OCI-LY1 (cell line): Measurements from ENCODE around the gene RERE.
A peak's percentile ranks its signal among the peaks of the same experiment; 100 is the strongest.

Source experiments
- H2AFZ ChIP-seq: fragments of 200-600 bp; sonication (generic), shearing (Covaris generic); 2 replicates; pipeline ENCODE4 v1.6.0; 2014; ENCODE audit warnings: antibody characterized with exemption, mild to moderate bottlenecking, low read length
- H3F3A ChIP-seq: fragments of 200-600 bp; sonication (generic), shearing (Covaris generic); 2 replicates; pipeline ENCODE4 v1.6.0; 2014; ENCODE audit warnings: mild to moderate bottlenecking, antibody characterized with exemption, low read length, moderate library complexity; ENCODE audit not compliant: insufficient read depth
- H3K27ac ChIP-seq: fragments of 200-600 bp; sonication (generic); 2 replicates; pipeline ENCODE4 v1.5.1; 2014; ENCODE audit warnings: low read length, mixed run types, mild to moderate bottlenecking, low read depth; ENCODE audit not compliant: poor library complexity, severe bottlenecking
- H3K27me3 ChIP-seq: fragments of 200-600 bp; sonication (generic); 2 replicates; pipeline ENCODE4 v1.6.0; 2014; ENCODE audit warnings: antibody characterized with exemption, mild to moderate bottlenecking, low read length, moderate library complexity; ENCODE audit not compliant: insufficient read depth
- H3K36me3 ChIP-seq: fragments of 200-600 bp; sonication (generic); 2 replicates; pipeline ENCODE4 v1.6.1; 2014; ENCODE audit warnings: mild to moderate bottlenecking, antibody characterized with exemption, low read length, moderate library complexity, mixed read lengths; ENCODE audit not compliant: insufficient read depth
- H3K4me1 ChIP-seq: fragments of 200-600 bp; sonication (generic); 2 replicates; pipeline ENCODE4 v1.5.1; 2014; ENCODE audit warnings: mild to moderate bottlenecking, low read length, moderate library complexity; ENCODE audit not compliant: insufficient read depth, severe bottlenecking
- H3K4me2 ChIP-seq: fragments of 200-600 bp; sonication (generic), shearing (Covaris generic); 2 replicates; pipeline ENCODE4 v1.6.1; 2014; ENCODE audit warnings: low read length
- H3K4me3 ChIP-seq: fragments of 200-600 bp; sonication (generic); 2 replicates; pipeline ENCODE4 v1.5.1; 2014; ENCODE audit warnings: low read length, low read depth, mild to moderate bottlenecking, mixed read lengths; ENCODE audit not compliant: poor library complexity, severe bottlenecking
- H3K79me2 ChIP-seq: fragments of 200-600 bp; shearing (Covaris generic); 2 replicates; pipeline ENCODE4 v1.6.1; 2016; ENCODE audit warnings: mixed run types, low read length, mixed read lengths; ENCODE audit not compliant: insufficient read depth
- H3K9ac ChIP-seq: fragments of 200-600 bp; sonication (generic), shearing (Covaris generic); 2 replicates; pipeline ENCODE4 v1.6.1; 2014; ENCODE audit warnings: mild to moderate bottlenecking, low read length, mixed read lengths
- H3K9me2 ChIP-seq: fragments of 200-600 bp; sonication (generic), shearing (Covaris generic); 2 replicates; pipeline ENCODE4 v1.6.1; 2014; ENCODE audit warnings: low read depth, mild to moderate bottlenecking, low read length, mixed read lengths
- H3K9me3 ChIP-seq: fragments of 200-600 bp; shearing (Covaris generic); 2 replicates; pipeline ENCODE4 v1.6.1; 2014; ENCODE audit warnings: low read length, mixed read lengths
- H4K20me1 ChIP-seq: fragments of 200-600 bp; sonication (generic), shearing (Covaris generic); 2 replicates; pipeline ENCODE4 v1.6.0; 2016; ENCODE audit warnings: mild to moderate bottlenecking, low read length; ENCODE audit not compliant: insufficient read depth
- CTCF ChIP-seq: fragments of 200-600 bp; sonication (generic), shearing (Covaris generic); IDR thresholded peaks from 2 replicates; pipeline ENCODE4 v1.5.1; 2017; ENCODE audit warnings: mild to moderate bottlenecking, antibody characterized with exemption, low read length, moderate library complexity, mixed read lengths
- EZH2 ChIP-seq: fragments of 200-600 bp; sonication (generic), shearing (Covaris generic); IDR thresholded peaks from 2 replicates; pipeline ENCODE4 v1.8.0; 2017; ENCODE audit warnings: borderline replicate concordance, mixed run types, mild to moderate bottlenecking, antibody characterized with exemption, low read length, moderate library complexity, mixed read lengths

Gene RERE

DNA sequence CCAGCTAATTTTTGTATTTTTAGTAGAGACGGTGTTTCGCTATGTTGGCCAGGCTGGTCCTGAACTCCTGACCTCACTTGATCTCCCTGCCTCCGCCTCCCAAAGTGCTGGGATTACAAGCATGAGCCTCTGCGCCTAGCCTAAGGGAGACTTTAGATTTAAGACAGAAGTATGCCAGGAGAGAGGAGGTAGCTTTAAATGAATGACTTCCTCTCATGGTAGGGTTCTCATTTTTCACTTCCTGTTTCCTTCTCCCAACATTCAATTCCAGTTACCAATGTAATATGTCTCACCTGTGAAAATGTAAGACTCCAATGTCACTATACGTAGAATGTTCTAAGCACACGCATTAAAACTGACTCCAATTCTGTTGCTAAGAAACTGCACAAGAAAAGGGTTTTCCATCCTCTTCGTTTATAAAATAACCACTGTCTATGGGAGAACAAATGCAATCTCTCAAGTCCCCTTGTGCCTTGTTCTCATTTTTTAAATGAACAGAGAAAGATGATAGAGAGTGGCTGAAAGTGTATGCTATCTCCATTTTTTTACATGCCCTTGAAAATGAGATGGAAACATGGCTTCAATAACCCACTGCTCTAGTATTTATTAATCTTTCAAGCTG lies 359.6 kb downstream of the RERE start:
- Histone ChIP-seq H4K20me1 (no peaks in the 10 kb centered on the region), H2AFZ (no peak overlapping the region), H3K4me3 (peak overlapping the region; percentile 33), H3F3A (0 out of 2 replicates have a peak, but pooled peaks cover 3% of the 10 kb centered on the region), H3K27ac (peak overlapping the region; percentile 92), H3K36me3 (peaks cover 5% of the 10 kb centered on the region; the same call in 1 of the 2 replicates), H3K4me2 (peak overlapping the region; percentile 61), H3K79me2 (peaks cover 16% of the 10 kb centered on the region), H3K4me1 (peaks cover 61% of the 10 kb centered on the region), H3K9me3 (no peaks in the 10 kb centered on the region), H3K9ac (peak overlapping the region; percentile 20; the same call in 1 of the 2 replicates), H3K27me3 (no peaks in the 10 kb centered on the region), H3K9me2 (no peaks in the 10 kb centered on the region)
- TF ChIP-seq EZH2 (no peak), CTCF (no peak)

DNA sequence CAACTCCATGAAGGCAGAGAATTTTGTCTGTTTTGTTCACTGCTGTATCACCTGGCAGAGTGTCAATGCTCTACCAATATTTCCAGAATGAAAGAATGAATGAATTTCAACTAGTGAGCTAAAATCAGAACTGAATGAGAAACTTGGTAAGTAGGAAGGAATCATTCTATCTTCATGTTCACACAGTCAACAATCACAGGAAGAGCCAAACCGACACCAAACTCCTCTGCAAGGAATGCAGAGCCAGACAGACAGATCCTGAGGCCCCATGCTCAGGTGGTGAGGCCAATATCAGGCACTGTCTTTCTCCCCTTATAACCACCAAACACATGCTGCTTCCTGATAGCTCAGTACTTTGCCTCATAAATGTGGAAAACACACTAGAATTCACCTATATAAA lies 360.4 kb downstream of the RERE start:
- H2AFZ ChIP-seq: no peak overlapping the region
- no peak overlapping the region for H3K27ac ChIP-seq
- no peaks in the 10 kb centered on the region for H3K9me2 ChIP-seq
- no peak overlapping the region for H3K4me2 ChIP-seq
- no peaks in the 10 kb centered on the region for H3K27me3 ChIP-seq
- H3F3A ChIP-seq: no peaks in the 10 kb centered on the region
- no peak overlapping the region for H3K4me3 ChIP-seq
- peaks cover 5% of the 10 kb centered on the region; the same call in 1 of the 2 replicates for H3K36me3 ChIP-seq
- TF ChIP-seq CTCF (no peak), EZH2 (no peak)
- H3K4me1 ChIP-seq: peaks cover 52% of the 10 kb centered on the region
- H4K20me1 ChIP-seq: no peaks in the 10 kb centered on the region
- H3K9me3 ChIP-seq: no peaks in the 10 kb centered on the region
- H3K9ac ChIP-seq: no peak overlapping the region
- H3K79me2 ChIP-seq: peaks cover 16% of the 10 kb centered on the region

GRCh38 chr1:8456308-8456912 lies 361.0 kb downstream of the RERE start:
- Histone ChIP-seq H4K20me1 (no peaks in the 10 kb centered on the region), H3K9me3 (no peaks in the 10 kb centered on the region), H2AFZ (no peak overlapping the region), H3K4me2 (no peak overlapping the region), H3K36me3 (peaks cover 5% of the 10 kb centered on the region; the same call in 1 of the 2 replicates), H3K79me2 (peaks cover 16% of the 10 kb centered on the region), H3K27me3 (no peaks in the 10 kb centered on the region), H3K9ac (no peak overlapping the region), H3K4me3 (no peak overlapping the region), H3F3A (no peaks in the 10 kb centered on the region), H3K9me2 (no peaks in the 10 kb centered on the region), H3K27ac (no peak overlapping the region), H3K4me1 (peaks cover 46% of the 10 kb centered on the region)
- TF ChIP-seq CTCF (no peak), EZH2 (no peak)
